ENCODE data around the gene PPRC1.

PPRC1 gene

GRCh38 chr10:102117391-102118159 lies 15.3 kb upstream of the PPRC1 start:
- peak; percentile 39 to 55 (median 47) for DNase-seq (ENCODE audit: low read depth in 2 of 3, low spot score in 1 of 3)

- no peak for DNase-seq (ENCODE audit: low read depth in 2 of 3, low spot score in 1 of 3)
Observed at GRCh38 chr10:102118867-102119266, 14.0 kb upstream of the PPRC1 start.

- peak in 2 of 3 donors; percentile 39 to 55 for DNase-seq (ENCODE audit: low read depth in 2 of 3, low spot score in 1 of 3)
Observed at GRCh38 chr10:102119417-102120141, 13.3 kb upstream of the PPRC1 start.

GRCh38 chr10:102120142-102120990 lies 12.5 kb upstream of the PPRC1 start, which contains the start of gene LDB1:
Gene LDB1, minus strand, starts transcription at chr10:102120368. Its CDS starts 258 bp downstream, at chr10:102120110.
- DNase-seq (ENCODE audit: low read depth in 2 of 3, low spot score in 1 of 3): peak; percentile 25 to 57 (median 36)

- no peak for DNase-seq (ENCODE audit: low read depth in 2 of 3, low spot score in 1 of 3)
Observed at GRCh38 chr10:102120991-102121738, 11.7 kb upstream of the PPRC1 start.

- no peak for DNase-seq (ENCODE audit: low read depth in 2 of 3, low spot score in 1 of 3)
Observed at GRCh38 chr10:102121739-102122372, 11.0 kb upstream of the PPRC1 start.

- DNase-seq (ENCODE audit: low read depth in 2 of 3, low spot score in 1 of 3): no peak
Observed at GRCh38 chr10:102122450-102122849, 10.4 kb upstream of the PPRC1 start.

GRCh38 chr10:102123223-102123622 lies 9.6 kb upstream of the PPRC1 start:
- no peak for DNase-seq (ENCODE audit: low read depth in 2 of 3, low spot score in 1 of 3)

- DNase-seq (ENCODE audit: low read depth in 2 of 3, low spot score in 1 of 3): no peak
Observed at GRCh38 chr10:102131286-102132170, 1.3 kb upstream of the PPRC1 start.

- no peak for DNase-seq (ENCODE audit: low read depth in 2 of 3, low spot score in 1 of 3)
Observed at GRCh38 chr10:102132193-102132562, 662 bp upstream of the PPRC1 start.

GRCh38 chr10:102133373-102134195 lies 744 bp downstream of the PPRC1 start:
- DNase-seq (ENCODE audit: low read depth in 2 of 3, low spot score in 1 of 3): peak; percentile 58 to 63 (median 59)

- no peak for DNase-seq (ENCODE audit: low read depth in 2 of 3, low spot score in 1 of 3)
Observed at GRCh38 chr10:102134416-102134815, 1.6 kb downstream of the PPRC1 start.

GRCh38 chr10:102135956-102136526 lies 3.2 kb downstream of the PPRC1 start:
- DNase-seq (ENCODE audit: low read depth in 2 of 3, low spot score in 1 of 3): no peak

GRCh38 chr10:102139281-102140110 lies 6.7 kb downstream of the PPRC1 start:
- DNase-seq (ENCODE audit: low read depth in 2 of 3, low spot score in 1 of 3): no peak

GRCh38 chr10:102140218-102140617 lies 7.4 kb downstream of the PPRC1 start:
- no peak for DNase-seq (ENCODE audit: low read depth in 2 of 3, low spot score in 1 of 3)

GRCh38 chr10:102140913-102141540 lies 8.2 kb downstream of the PPRC1 start:
- no peak for DNase-seq (ENCODE audit: low read depth in 2 of 3, low spot score in 1 of 3)

Data from stimulated activated CD4-positive, alpha-beta T cell treated with anti-CD3 and anti-CD28 coated beads, Interleukin-12 subunit alpha, Interleukin-12 subunit beta, amount 100 ng/mL, for 48 hours (primary cell).